Cerebellar nuclear complex (tissue), 1 donor: ENCODE data around the gene DRD1.
"Not testable (repeated sequence)": the region's sequence is repeated elsewhere in the genome, so short reads cannot be mapped to it uniquely, and the experiment has no call there.

Source experiments
- DNase-seq, 2 experiments: peaks; one replicate each; lab custom pipeline; 2025; lab: John Stamatoyannopoulos, UW

The DRD1 gene

GRCh38 chr5:175467983-175468690 is 24.2 kb upstream of the DRD1 start:
- DNase-seq: no peak

GRCh38 chr5:175466700-175467318 is 22.8 kb upstream of the DRD1 start:
- no peak for DNase-seq

DNA sequence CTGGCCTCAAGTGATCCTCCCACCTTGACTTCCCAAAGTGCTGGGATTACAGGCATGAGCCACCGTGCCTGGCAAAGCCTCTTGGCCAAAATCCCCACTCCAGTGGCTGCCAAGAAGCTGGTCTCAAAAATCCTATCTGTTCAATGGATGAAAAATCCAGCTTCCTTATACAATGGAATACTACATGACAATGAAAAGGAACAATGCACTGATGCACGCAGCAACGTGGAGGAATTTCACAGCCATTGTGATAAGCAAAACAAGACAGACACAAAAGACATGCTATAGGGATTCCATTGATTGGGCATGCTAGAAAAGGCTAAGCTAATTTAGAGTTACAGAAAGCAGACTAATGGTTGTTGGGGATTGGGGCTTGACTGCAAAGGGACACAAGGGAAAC is 21.3 kb upstream of the DRD1 start:
- no peak for DNase-seq

- DNase-seq: no peak
Observed at GRCh38 chr5:175464942-175465233, 20.9 kb upstream of the DRD1 start.

DNA sequence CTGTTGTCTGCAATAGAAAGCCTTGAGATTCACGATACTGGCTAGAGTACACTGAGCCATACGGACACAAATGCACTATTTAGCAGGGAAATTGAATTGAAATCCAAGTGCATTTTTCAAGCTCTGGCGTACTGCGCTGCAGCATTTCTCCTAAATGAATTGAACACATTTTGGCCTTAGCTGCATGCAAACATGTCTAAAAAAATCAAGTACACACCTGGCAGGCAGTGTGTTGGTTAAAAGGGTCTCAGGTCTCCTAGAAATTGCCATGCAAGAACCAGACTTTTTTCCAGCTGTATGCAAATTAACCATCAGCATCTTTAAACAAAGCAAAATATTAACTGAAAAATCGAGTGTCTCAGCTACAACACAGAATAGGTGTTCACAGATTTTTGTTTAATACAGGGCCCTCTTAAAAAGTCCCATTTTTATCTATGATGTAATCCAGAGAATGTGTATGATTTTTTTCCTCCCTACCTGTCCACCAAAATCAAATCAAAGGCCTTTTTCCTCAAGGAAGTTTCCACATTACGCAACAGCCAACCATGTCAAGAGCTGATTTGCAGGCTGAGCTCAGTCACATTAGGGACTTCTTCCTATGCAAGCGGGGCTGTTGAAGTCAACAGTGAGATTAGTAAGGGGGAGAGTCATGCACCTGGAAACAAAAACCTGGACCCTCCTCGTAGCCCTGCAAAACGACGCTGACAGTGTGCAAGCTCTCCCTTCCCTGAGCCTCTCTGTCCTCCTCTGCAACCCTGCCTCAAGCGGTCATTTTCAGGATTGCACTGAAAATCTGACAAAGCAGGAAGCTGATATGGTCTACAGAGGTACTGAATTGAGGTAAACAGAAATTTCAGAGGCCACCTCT is 20.3 kb upstream of the DRD1 start:
- no peak for DNase-seq

DNA sequence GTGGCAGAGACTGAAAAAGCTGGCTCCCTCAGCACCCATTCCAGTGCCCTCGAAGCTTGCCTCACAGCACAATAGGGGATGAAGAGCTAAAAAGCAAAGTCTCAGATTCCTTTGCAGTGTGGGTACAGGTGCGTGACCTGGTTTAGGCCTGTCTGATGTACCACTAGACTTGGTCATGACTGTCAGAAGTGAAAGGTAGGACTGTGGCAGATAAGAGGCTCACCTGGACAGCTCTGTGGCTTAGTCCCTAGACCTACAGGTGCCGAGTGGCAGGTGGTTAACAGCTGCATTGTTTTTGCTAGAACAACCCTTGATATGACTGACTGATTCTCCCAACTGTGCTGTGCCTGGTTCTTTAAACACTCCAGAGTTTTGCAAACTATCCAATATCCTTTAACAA is 19.7 kb upstream of the DRD1 start:
- no peak for DNase-seq

DNA sequence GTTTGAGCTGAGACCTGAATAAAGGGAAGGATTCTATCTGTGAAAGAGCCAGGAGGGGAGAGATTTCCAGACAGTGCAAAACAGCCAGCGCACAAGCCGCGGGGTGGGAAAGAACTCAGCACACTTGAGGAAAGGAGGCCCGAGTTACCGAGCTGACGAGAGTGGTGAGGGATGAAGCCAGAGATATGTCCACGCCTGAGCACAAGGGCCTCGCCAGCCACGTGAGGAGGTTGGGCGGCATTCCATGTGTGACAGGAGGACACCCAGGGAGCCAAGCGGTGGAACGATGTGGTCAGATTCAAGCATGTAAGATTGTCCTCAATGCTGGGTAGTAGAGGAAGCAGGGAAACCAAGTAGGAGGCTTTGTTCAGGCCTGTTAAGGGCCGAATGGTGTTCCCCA is 17.4 kb upstream of the DRD1 start:
- DNase-seq: no peak

DNA sequence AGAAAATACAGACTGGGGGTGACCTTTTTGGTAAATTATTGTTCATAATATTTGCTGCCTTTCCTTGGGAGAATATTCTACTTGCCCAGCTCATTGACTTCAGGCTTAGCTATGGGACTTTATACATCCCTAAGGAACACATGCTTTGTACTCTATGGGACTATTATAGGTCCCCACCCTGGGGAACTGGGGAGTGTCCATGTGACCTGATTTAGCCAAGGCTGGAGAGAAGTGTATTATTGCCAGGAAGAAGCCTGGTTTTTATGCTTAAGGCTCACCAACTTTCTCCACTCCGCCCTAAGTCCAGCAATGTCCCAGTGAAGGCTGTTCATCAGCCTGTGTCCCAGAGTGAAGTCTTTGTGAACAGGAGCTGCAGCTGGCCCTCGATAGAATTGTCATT is 16.6 kb upstream of the DRD1 start:
- no peak for DNase-seq

- DNase-seq: no peak
Observed at GRCh38 chr5:175460126-175460525, 16.1 kb upstream of the DRD1 start.

GRCh38 chr5:175457466-175457865 is 13.5 kb upstream of the DRD1 start:
- DNase-seq: no peak

DNA sequence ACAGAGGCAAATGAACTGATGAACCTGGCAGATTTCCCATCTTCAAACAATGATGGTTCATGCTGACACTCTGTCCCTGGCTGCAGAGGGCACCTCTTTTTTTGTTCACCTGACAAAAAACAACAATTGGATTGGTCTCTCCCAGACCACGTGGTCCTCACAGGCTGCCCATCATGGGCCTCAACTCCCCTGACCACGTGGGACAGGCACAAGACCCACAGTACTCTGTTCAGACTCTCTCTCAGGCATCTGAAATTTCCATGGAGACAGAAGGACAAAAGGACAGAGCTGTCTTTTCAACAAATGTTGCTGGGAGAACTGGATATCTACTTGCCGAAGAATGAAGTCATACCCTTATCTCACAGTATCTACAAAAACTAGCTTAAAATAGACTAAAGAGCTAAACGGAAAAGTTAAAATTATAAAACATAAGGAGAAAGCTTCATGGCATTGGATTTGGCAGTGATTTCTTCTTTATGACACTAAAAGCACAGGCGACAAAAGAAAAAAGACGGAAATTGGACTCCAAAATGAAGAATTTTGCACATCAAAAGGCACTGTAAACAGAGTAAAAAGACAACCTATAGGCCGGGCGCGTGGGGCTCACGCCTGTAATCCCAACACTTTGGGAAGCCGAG is 12.2 kb upstream of the DRD1 start:
- DNase-seq: no peak

DNA sequence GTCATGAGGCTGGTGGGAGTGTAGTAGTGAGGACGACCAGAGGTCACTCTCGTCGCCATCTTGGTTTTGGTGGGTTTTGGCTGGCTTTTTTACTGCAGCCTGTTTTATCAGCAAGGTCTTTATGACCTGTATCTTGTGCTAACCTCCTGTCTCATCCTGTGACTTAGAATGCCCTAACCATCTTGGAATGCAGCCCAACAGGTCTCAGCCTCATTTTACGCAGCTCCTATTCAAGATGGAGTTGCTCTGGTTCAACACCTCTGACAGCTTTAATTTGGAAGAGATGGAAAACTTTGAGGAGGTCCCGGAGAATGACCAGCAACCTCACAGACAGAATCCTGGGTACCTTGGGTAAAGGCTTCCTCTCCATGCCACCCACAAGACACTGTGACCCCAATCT is 10.4 kb upstream of the DRD1 start:
- not testable (repeated sequence) for DNase-seq

GRCh38 chr5:175452166-175452565 is 8.2 kb upstream of the DRD1 start:
- no peak for DNase-seq

DNA sequence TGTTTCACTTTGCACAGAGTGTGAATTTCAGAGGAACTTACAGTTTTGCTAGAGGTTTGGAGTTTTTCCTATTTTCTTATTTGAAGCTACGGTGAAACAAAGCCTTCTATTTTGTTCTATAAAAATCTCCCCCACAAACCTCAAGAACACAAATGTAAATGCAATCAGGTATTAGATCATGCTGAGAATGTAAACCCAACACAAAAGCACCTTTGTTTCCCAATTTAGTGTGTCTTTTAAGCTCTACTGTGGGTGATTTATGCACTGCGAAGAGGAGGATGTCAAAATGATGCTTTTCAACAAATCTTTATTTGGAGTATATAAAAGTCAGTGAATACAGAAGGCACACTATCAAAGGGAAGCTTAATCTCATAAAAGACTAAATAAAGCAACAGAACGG is 4.3 kb upstream of the DRD1 start:
- DNase-seq: no peak

GRCh38 chr5:175447571-175447970 is 3.6 kb upstream of the DRD1 start:
- no peak for DNase-seq

- DNase-seq: not testable (repeated sequence)
Observed at GRCh38 chr5:175446378-175446777, 2.4 kb upstream of the DRD1 start.

- no peak for DNase-seq
Observed at GRCh38 chr5:175444905-175445456, 999 bp upstream of the DRD1 start.

GRCh38 chr5:175443514-175444059 is 395 bp downstream of the DRD1 start:
- DNase-seq: no peak

DNA sequence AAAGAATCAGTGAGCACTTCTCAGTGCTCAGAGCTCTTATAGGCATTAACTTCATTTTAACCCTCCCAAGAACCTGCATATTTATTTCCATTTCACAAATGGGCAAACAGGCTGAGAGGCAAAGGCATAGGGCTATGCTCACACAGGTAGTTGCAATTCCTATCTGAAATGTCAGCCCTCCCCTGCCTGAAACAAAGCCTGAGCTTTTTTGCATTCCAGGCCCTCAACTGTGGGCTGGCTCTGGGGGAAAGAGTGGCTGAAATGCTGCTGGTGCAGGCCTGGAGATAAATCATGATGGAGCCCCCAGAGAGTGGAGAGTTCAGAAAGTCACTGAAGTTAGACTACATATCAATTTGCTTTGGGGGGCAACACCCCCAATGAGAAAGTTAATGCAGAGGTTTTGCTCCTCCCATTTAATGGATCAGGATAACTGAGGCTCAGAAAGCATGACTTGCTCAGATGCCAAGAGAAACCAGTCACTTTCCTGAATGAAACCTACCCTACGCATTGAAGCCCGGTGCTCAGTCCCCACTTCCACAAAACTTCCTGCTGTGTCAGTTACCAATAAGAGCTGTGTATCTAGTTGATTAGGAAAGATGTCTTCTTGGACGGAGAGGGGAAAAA is 5.6 kb downstream of the DRD1 start:
- no peak for DNase-seq

DNA sequence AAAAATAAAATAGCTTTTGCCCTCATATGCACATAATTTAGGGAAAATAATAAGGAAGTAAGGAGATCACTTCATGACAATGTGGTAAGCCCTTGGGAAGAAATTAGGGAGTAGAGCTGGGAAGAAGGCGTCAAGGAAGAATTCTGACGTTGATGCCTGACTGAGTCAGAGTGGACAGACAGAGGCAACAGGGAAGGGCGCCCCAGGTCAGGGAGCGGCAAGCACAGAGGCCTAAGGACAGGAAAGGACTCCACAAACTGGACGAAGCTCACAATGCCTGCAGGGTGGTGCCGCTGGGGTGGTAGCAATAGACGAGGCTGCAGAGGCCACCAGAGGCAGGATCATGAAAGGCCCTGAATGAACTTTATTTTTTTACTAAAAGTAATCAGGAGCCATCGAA is 7.6 kb downstream of the DRD1 start:
- no peak for DNase-seq

DNA sequence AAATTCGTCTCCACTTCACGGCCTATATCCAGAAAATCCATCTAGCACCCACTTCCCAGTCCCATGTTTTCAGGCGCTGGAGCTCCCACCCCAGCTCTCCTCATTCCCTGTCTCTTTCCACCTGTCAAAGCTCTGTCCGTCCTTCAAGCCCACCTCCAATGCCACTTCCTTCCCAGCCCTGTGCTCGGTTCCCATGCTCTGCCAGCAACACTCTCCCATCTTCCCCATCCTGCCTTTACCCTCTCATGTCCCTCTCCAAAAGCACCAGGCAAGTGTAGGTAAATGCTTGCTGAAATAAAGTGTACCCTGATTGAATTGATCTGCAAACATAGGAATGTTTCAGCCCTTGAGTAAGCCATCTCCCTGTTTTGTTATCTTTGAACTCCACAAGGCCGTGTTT is 9.2 kb downstream of the DRD1 start:
- no peak for DNase-seq

DNA sequence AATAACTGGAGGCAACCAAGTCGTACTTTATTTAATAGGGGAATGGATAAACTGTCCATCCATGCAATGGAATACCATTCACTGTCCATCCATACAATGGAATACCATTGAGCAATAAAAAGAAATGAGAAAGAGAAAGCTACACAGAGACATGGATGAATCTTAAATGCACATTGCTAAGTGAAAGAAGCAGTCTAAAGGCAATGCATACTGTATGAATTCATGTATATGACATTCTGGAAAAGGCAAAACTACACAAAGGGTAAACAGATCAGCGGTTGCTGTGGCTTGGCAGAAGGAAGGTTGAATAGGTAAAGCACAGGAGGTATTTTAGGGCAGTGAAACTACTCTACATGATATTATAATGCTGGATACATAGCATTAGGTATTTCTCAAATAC is 16.2 kb downstream of the DRD1 start:
- no peak for DNase-seq
